HFFc6 (cell line): ENCODE data around the gene UNC5C. TPM values are rescaled to one million over a fixed set of nuclear protein-coding genes. Genes with fewer than 3 reads are reported as not detected.
"Not testable (repeated sequence)": the region's sequence is repeated elsewhere in the genome, so short reads cannot be mapped to it uniquely, and the experiment has no call there.

ENCODE experiments used
- DNase-seq: peaks from one replicate; pipeline ENCODE4 v3.0.0-alpha.2; 2018
- H3K27ac Mint-ChIP-seq: 2 replicates; pipeline ENCODE4 v1.8.0; 2020; ENCODE audit warnings: mild to moderate bottlenecking, mixed read lengths
- H3K27me3 Mint-ChIP-seq: 2 replicates; pipeline ENCODE4 v1.8.0; 2021; ENCODE audit warnings: mild to moderate bottlenecking, moderate library complexity, mixed read lengths; ENCODE audit not compliant: insufficient read depth
- H3K36me3 Mint-ChIP-seq: 2 replicates; pipeline ENCODE4 v1.8.0; 2021; ENCODE audit warnings: low read depth, mixed read lengths
- H3K4me1 Mint-ChIP-seq: 2 replicates; pipeline ENCODE4 v1.8.0; 2020; ENCODE audit warnings: low read depth, mixed read lengths
- H3K4me3 Mint-ChIP-seq: 2 replicates; pipeline ENCODE4 v1.8.0; 2020; ENCODE audit warnings: mild to moderate bottlenecking, moderate library complexity, mixed read lengths
- H3K9me3 Mint-ChIP-seq: 2 replicates; pipeline ENCODE4 v1.8.0; 2020; ENCODE audit warnings: mild to moderate bottlenecking, mixed read lengths
- total RNA-seq, 6 experiments: library from RNA; stranded (reverse); fragmentation: NEBNext Ultra II Directional; extraction: Animal tissue kit (Norgen Biotek cat#: 25700); gene quantifications; 2 replicates in 1 of 6; 3 replicates in 5 of 6; pipeline ENCODE4 v1.2.3, GENCODE V29; 2021
- TF ChIP-seq, protein P1 (sequence below): fragments of 200-600 bp; sonication (generic); IDR thresholded peaks from 2 replicates; pipeline ENCODE4 v1.5.0; 2021; ENCODE audit warnings: antibody characterized with exemption, mild to moderate bottlenecking

Gene UNC5C
- total RNA-seq, 6 experiments from 2014 or later = not detected

DNA sequence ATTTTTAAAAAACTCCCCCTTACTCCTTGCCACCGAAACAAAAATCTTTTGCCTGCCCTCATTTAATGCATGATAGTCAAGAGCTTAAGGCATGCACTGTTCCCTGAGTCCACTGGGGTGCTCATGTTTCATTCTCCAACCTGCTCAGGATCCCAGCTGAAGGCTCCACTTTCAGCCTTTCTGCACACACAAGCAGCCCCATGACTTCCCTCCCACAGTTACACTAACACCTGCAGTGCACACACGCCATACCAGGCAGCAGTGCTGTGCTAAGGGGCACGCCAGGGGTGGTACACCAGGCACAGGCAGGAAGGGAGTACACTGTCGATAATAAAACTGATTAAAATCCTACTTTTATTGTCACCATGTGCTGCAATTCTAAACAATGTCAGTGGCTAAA, 405.8 kb downstream of the UNC5C start:
- no peaks in the 10 kb centered on the region for H3K36me3 Mint-ChIP-seq
- H3K9me3 Mint-ChIP-seq = no peaks in the 10 kb centered on the region; the same call in 1 of the 2 replicates
- peaks cover 8% of the 10 kb centered on the region for H3K27me3 Mint-ChIP-seq
- no peak for DNase-seq
- H3K27ac Mint-ChIP-seq = no peak overlapping the region
- H3K4me1 Mint-ChIP-seq = no peaks in the 10 kb centered on the region
- H3K4me3 Mint-ChIP-seq = no peak overlapping the region
- TF ChIP-seq, protein P1, sequence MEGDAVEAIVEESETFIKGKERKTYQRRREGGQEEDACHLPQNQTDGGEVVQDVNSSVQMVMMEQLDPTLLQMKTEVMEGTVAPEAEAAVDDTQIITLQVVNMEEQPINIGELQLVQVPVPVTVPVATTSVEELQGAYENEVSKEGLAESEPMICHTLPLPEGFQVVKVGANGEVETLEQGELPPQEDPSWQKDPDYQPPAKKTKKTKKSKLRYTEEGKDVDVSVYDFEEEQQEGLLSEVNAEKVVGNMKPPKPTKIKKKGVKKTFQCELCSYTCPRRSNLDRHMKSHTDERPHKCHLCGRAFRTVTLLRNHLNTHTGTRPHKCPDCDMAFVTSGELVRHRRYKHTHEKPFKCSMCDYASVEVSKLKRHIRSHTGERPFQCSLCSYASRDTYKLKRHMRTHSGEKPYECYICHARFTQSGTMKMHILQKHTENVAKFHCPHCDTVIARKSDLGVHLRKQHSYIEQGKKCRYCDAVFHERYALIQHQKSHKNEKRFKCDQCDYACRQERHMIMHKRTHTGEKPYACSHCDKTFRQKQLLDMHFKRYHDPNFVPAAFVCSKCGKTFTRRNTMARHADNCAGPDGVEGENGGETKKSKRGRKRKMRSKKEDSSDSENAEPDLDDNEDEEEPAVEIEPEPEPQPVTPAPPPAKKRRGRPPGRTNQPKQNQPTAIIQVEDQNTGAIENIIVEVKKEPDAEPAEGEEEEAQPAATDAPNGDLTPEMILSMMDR = no peak

DNA sequence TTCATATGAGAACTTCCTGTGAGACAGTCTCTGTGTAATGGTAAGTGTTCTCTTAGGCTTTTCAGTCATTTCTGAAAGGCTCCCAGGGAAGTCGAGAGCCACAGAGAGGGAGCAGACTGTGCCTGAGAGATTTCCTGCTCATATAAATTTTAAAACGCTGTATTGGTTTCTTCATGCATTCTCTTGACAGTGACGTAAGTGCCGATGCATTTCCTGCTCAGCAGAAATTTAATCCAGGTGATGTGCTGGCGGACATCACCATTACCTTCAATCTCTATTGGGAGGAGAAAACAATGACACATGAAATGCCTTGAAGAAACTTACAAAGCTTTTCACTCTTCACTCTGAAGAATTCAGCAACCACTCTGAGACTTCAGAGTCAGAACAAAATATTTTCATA, 407.4 kb downstream of the UNC5C start:
- Mint-ChIP-seq H3K27ac (no peak overlapping the region), H3K36me3 (no peaks in the 10 kb centered on the region), H3K4me1 (no peaks in the 10 kb centered on the region), H3K9me3 (no peaks in the 10 kb centered on the region; the same call in 1 of the 2 replicates), H3K27me3 (peaks cover 9% of the 10 kb centered on the region), H3K4me3 (no peak overlapping the region)
- TF ChIP-seq, protein P1 = no peak
- no peak for DNase-seq

DNA sequence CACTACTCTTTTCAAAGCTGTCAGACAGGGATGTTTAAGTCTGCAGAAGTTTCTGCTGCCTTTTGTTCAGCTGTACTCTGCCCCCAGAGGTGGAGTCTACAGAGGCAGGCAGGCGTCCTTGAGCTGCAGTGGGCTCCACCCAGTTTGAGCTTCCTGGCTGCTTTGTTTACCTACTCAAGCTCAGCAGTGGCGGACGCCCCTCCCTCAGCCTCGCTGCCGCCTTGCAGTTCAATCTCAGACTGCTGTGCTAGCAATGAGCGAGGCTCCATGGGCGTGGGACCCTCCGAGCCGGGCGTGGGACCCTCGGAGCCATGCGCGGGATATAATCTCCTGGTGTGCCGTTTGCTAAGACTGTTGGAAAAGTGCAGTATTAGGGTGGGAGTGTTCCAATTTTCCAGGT, 409.3 kb downstream of the UNC5C start:
- not testable (repeated sequence) for H3K9me3 Mint-ChIP-seq, DNase-seq, H3K4me1 Mint-ChIP-seq, H3K4me3 Mint-ChIP-seq, H3K27me3 Mint-ChIP-seq, H3K36me3 Mint-ChIP-seq, H3K27ac Mint-ChIP-seq

DNA sequence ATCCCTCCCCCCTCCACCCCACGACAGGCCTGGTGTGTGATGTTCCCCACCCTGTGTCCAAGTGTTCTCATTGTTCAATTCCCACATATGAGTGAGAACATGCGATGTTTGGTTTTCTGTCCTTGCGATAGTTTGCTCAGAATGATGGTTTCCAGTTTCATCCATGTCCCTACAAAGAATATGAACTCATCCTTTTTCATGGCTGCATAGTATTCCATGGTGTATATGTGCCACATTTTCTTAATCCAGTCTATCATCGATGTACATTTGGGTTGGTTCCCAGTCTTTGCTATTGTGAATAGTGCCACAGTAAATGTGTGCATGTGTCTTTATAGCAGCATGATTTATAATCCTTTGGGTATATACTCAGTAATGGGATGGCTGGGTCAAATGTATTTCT, 414.8 kb downstream of the UNC5C start:
- H3K4me3 Mint-ChIP-seq, H3K9me3 Mint-ChIP-seq, H3K27me3 Mint-ChIP-seq, DNase-seq, H3K27ac Mint-ChIP-seq, H3K36me3 Mint-ChIP-seq: not testable (repeated sequence)
- H3K4me1 Mint-ChIP-seq = peaks cover 16% of the 10 kb centered on the region

DNA sequence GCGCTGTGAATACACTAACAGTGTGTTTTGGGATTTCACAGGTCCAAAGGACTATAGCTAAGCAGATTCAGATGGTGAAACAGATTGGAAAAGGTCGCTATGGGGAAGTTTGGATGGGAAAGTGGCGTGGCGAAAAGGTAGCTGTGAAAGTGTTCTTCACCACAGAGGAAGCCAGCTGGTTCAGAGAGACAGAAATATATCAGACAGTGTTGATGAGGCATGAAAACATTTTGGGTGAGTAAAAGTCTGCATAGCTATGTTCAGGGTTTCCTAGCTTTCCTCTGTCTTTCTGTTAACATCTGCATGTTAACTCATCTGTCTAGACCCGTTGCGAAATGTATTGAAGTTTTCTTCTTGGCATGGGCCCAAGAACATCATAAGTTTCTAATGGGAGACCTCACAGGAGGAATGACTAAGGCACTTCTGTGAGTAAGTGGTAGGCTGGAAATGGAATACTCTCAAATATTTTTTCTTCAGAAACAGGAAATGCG, 418.9 kb downstream of the UNC5C start:
- peak overlapping the region; percentile 47 for H3K27ac Mint-ChIP-seq
- peaks cover 3% of the 10 kb centered on the region; the same call in 1 of the 2 replicates for H3K9me3 Mint-ChIP-seq

DNA sequence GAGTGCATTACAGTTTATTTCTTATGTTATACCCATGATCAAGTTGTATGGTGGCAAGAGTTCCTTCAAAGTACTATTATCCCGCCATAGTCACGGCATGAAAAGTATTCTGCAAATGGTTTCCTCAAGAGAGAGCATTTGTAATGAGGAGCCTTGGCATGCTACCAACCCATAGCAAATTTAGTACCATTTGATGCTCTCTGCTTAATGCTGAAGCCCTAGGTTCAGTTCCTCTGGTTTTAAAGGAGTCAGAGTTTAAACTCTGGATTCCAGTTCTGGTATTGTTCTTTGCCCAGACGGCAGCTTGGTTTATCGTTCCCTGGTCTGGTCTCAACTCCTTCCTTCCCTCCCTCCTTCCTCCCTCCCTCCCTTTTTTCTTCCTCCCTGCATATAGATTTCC, 419.7 kb downstream of the UNC5C start:
- TF ChIP-seq, protein P1 = no peak
- Mint-ChIP-seq H3K36me3 (no peaks in the 10 kb centered on the region), H3K27ac (no peak overlapping the region), H3K9me3 (no peaks in the 10 kb centered on the region), H3K4me3 (no peak overlapping the region), H3K4me1 (peaks cover 16% of the 10 kb centered on the region), H3K27me3 (no peaks in the 10 kb centered on the region; the same call in 1 of the 2 replicates)
- no peak for DNase-seq

More for the DNA sequence above, 418.9 kb downstream of the UNC5C start:
- TF ChIP-seq, protein P1 = no peak
- Mint-ChIP-seq H3K27me3 (no peaks in the 10 kb centered on the region; the same call in 1 of the 2 replicates), H3K36me3 (no peaks in the 10 kb centered on the region), H3K4me3 (peak overlapping the region; percentile 62), H3K4me1 (peaks cover 16% of the 10 kb centered on the region)
- peak; percentile 97 for DNase-seq
